H1 (cell line): ENCODE results near the gene FHIT. TPM values are rescaled to one million over a fixed set of nuclear protein-coding genes. Genes with fewer than 3 reads are reported as not detected.

Experiments
- CTCF ChIA-PET: fragments of 300-600 bp; sonication (Branson Sonifier 250); formaldehyde crosslinking; loops from one replicate; lab custom pipeline; 2021; ENCODE audit not compliant: partially characterized antibody; lab: Charles Lee
- POLR2A ChIA-PET: fragments of 300-600 bp; sonication (Branson Sonifier 250); formaldehyde crosslinking; loops from one replicate; lab custom pipeline; 2021; ENCODE audit warnings: inconsistent platforms; ENCODE audit not compliant: partially characterized antibody; lab: Charles Lee
- DNase-seq, 2 experiments: peaks; one replicate each; pipeline versions ENCODE4 v3.0.0 to v3.0.0-alpha.2; 2010 to 2022; ENCODE audit warnings: low spot score in 2 of 2, low read depth in 1 of 2, mixed read lengths in 1 of 2
- FAIRE-seq: peaks from 2 replicates; lab custom pipeline; 2011; peaks lifted over from hg19 to GRCh38; lab: Jason Lieb, UNC
- H2AFZ ChIP-seq: 2 replicates; pipeline ENCODE4 v1.8.1; 2012; ENCODE audit warnings: low read length, inconsistent platforms
- H2AK5ac ChIP-seq: 2 replicates; pipeline ENCODE4 v1.6.1; 2013; ENCODE audit warnings: low read depth, low read length
- H2BK120ac ChIP-seq: replicated peaks from 2 replicates; pipeline ENCODE3; 2013; ENCODE audit warnings: low read depth, low read length, inconsistent platforms
- H2BK12ac ChIP-seq: 2 replicates; pipeline ENCODE4 v1.6.1; 2013; ENCODE audit warnings: low read depth, low read length
- H2BK15ac ChIP-seq: 2 replicates; pipeline ENCODE4 v1.6.1; 2013; ENCODE audit warnings: low read length
- H2BK20ac ChIP-seq: 2 replicates; pipeline ENCODE4 v1.6.1; 2013; ENCODE audit warnings: low read length
- H2BK5ac ChIP-seq: 2 replicates; pipeline ENCODE4 v1.6.1; 2013; ENCODE audit warnings: low read depth, low read length
- H3K14ac ChIP-seq: 2 replicates; pipeline ENCODE4 v1.6.1; 2013; ENCODE audit warnings: inconsistent platforms; ENCODE audit not compliant: insufficient read length
- H3K18ac ChIP-seq: 2 replicates; pipeline ENCODE4 v1.6.1; 2013; ENCODE audit warnings: low read length; ENCODE audit errors: extremely low read depth
- H3K23ac ChIP-seq: 2 replicates; pipeline ENCODE4 v1.6.1; 2013; ENCODE audit warnings: inconsistent platforms; ENCODE audit not compliant: insufficient read length
- H3K23me2 ChIP-seq: 2 replicates; pipeline ENCODE4 v1.6.1; 2013; ENCODE audit warnings: low read depth, low read length
- H3K27ac ChIP-seq: 2 replicates; pipeline ENCODE4 v1.6.1; 2011; ENCODE audit warnings: low read depth, low read length, inconsistent platforms
- H3K27me3 ChIP-seq, 4 experiments: replicated peaks in 1 of 4; 1 replicate in 1 of 4; 2 replicates in 3 of 4; pipeline versions ENCODE4 v1.6.1 to v1.8.1; 2011 to 2013; ENCODE audit warnings: low read length in 3 of 4, mild to moderate bottlenecking in 3 of 4, inconsistent platforms in 2 of 4, mixed read lengths in 2 of 4, moderate library complexity in 1 of 4; ENCODE audit not compliant: control insufficient read depth in 3 of 4, insufficient read depth in 3 of 4; ENCODE audit errors: extremely low read depth in 1 of 4
- H3K36me3 ChIP-seq, 4 experiments: 2 replicates each; pipeline versions ENCODE4 v1.6.1 to v1.8.1; 2011 to 2013; ENCODE audit warnings: mild to moderate bottlenecking in 4 of 4, low read length in 3 of 4, moderate library complexity in 2 of 4, control low read depth in 1 of 4, inconsistent platforms in 1 of 4; ENCODE audit not compliant: insufficient read depth in 4 of 4, control insufficient read depth in 2 of 4
- H3K4ac ChIP-seq: replicated peaks from 2 replicates; pipeline ENCODE3; 2013; ENCODE audit warnings: low read length, low read depth, mixed read lengths, inconsistent platforms; ENCODE audit not compliant: insufficient read length
- H3K4me1 ChIP-seq, 4 experiments: replicated peaks in 1 of 4; 1 replicate in 1 of 4; 2 replicates in 3 of 4; pipeline versions ENCODE4 v1.6.1 to v1.8.1; 2011 to 2013; ENCODE audit warnings: low read length in 3 of 4, inconsistent platforms in 2 of 4, mixed read lengths in 1 of 4; ENCODE audit not compliant: insufficient read depth in 4 of 4, control insufficient read depth in 3 of 4
- H3K4me2 ChIP-seq, 2 experiments: 2 replicates each; pipeline versions ENCODE4 v1.6.1 to v1.8.1; 2011 to 2013; ENCODE audit warnings: low read depth in 2 of 2, low read length in 2 of 2, control low read depth in 1 of 2, inconsistent platforms in 1 of 2, mild to moderate bottlenecking in 1 of 2; ENCODE audit not compliant: insufficient read depth in 1 of 2
- H3K4me3 ChIP-seq, 4 experiments: fragments of 200-600, 300-600 bp in 1 of 4; sonication (generic), shearing (Covaris generic), sonication (Bioruptor Twin) in 1 of 4; 2 replicates each; pipeline versions ENCODE4 v1.5.1 to v1.8.1; 2011 to 2016; ENCODE audit warnings: low read length in 4 of 4, low read depth in 3 of 4, control low read depth in 2 of 4, inconsistent platforms in 2 of 4, mild to moderate bottlenecking in 2 of 4, mixed read lengths in 1 of 4, moderate library complexity in 1 of 4; ENCODE audit not compliant: insufficient read depth in 2 of 4; ENCODE audit errors: extremely low read depth in 1 of 4
- H3K56ac ChIP-seq: replicated peaks from 2 replicates; pipeline ENCODE3; 2013; ENCODE audit warnings: low read depth, mild to moderate bottlenecking, mixed read lengths, low read length, inconsistent platforms; ENCODE audit not compliant: insufficient read length
- H3K79me1 ChIP-seq: 2 replicates; pipeline ENCODE4 v1.6.1; 2013; ENCODE audit warnings: low read depth, low read length, control low read depth
- H3K79me2 ChIP-seq, 2 experiments: 2 replicates each; pipeline versions ENCODE4 v1.6.1 to v1.8.1; 2012 to 2013; ENCODE audit warnings: low read length in 2 of 2, mild to moderate bottlenecking in 2 of 2, inconsistent platforms in 1 of 2; ENCODE audit not compliant: insufficient read depth in 2 of 2, control insufficient read depth in 1 of 2
- H3K9ac ChIP-seq, 4 experiments: replicated peaks in 1 of 4; 1 replicate in 1 of 4; 2 replicates in 3 of 4; pipeline versions ENCODE4 v1.6.1 to v1.8.1; 2011 to 2013; ENCODE audit warnings: low read depth in 3 of 4, low read length in 3 of 4, control low read depth in 2 of 4, mild to moderate bottlenecking in 2 of 4, moderate library complexity in 2 of 4, inconsistent platforms in 1 of 4; ENCODE audit errors: extremely low read depth in 1 of 4
- H3K9me3 ChIP-seq, 2 experiments: 2 replicates each; pipeline versions ENCODE4 v1.6.1 to v1.8.1; 2012 to 2013; ENCODE audit warnings: mild to moderate bottlenecking in 2 of 2, moderate library complexity in 2 of 2, control low read depth in 1 of 2, inconsistent platforms in 1 of 2, low read depth in 1 of 2, low read length in 1 of 2, mixed read lengths in 1 of 2; ENCODE audit not compliant: insufficient read depth in 2 of 2
- H4K20me1 ChIP-seq, 2 experiments: replicated peaks in 1 of 2; 2 replicates each; pipeline versions ENCODE3 to v1.8.1; 2011 to 2013; ENCODE audit warnings: inconsistent platforms in 2 of 2, low read length in 2 of 2, mild to moderate bottlenecking in 1 of 2; ENCODE audit not compliant: insufficient read depth in 2 of 2, control insufficient read depth in 1 of 2
- H4K5ac ChIP-seq: 2 replicates; pipeline ENCODE4 v1.6.1; 2013; ENCODE audit warnings: low read length, low read depth, mixed read lengths, inconsistent platforms; ENCODE audit not compliant: insufficient read length
- H4K8ac ChIP-seq: 2 replicates; pipeline ENCODE4 v1.8.0; 2013; ENCODE audit warnings: mild to moderate bottlenecking, moderate library complexity, low read length, inconsistent platforms; ENCODE audit not compliant: insufficient read depth; ENCODE audit errors: extremely low read depth
- H4K91ac ChIP-seq: replicated peaks from 2 replicates; pipeline ENCODE3; 2013; ENCODE audit warnings: low read length, mixed read lengths, inconsistent platforms; ENCODE audit not compliant: insufficient read length
- BCL11A ChIP-seq, 2 experiments: IDR thresholded peaks; one replicate each; pipeline ENCODE4 v1.6.1; 2011; ENCODE audit warnings: low read depth in 2 of 2, low read length in 2 of 2, mild to moderate bottlenecking in 2 of 2
- BRCA1 ChIP-seq: IDR thresholded peaks from 2 replicates; pipeline ENCODE4 v1.6.1; 2012; ENCODE audit warnings: low read depth, low read length, improper control_type of control experiment
- CBX5 ChIP-seq: fragments of 300-800, 300-1000 bp; sonication (generic); IDR thresholded peaks from 2 replicates; pipeline ENCODE4 v1.7.1; 2016; ENCODE audit warnings: antibody characterized with exemption, low read length, low read depth
- CTBP2 ChIP-seq: IDR thresholded peaks from 2 replicates; pipeline ENCODE4 v1.7.0; 2011; ENCODE audit warnings: borderline replicate concordance, mild to moderate bottlenecking, moderate library complexity, mixed read lengths, low read length; ENCODE audit not compliant: insufficient read depth, insufficient read length
- SIN3A ChIP-seq, 2 experiments: IDR thresholded peaks in 1 of 2; conservative IDR thresholded peaks in 1 of 2; 2 replicates each; pipeline ENCODE4 v1.6.1; 2011 to 2012; ENCODE audit warnings: low read length in 2 of 2, improper control_type of control experiment in 1 of 2, low read depth in 1 of 2, mild to moderate bottlenecking in 1 of 2
- SIRT6 ChIP-seq: IDR thresholded peaks from one replicate; pipeline ENCODE4 v1.7.1; 2012; ENCODE audit warnings: low read length, inconsistent platforms
- SP2 ChIP-seq: IDR thresholded peaks from 2 replicates; pipeline ENCODE4 v1.6.1; 2012; ENCODE audit warnings: mild to moderate bottlenecking, low read length, inconsistent platforms
- SP4 ChIP-seq: IDR thresholded peaks from 2 replicates; pipeline ENCODE4 v1.6.1; 2012; ENCODE audit warnings: low read length, inconsistent platforms
- TBP ChIP-seq: IDR thresholded peaks from 2 replicates; pipeline ENCODE4 v1.6.1; 2011; ENCODE audit warnings: low read depth, low read length, improper control_type of control experiment
- TCF12 ChIP-seq: IDR thresholded peaks from 2 replicates; pipeline ENCODE4 v1.6.1; 2011; ENCODE audit warnings: low read depth, mild to moderate bottlenecking, low read length
- WGBS, 2 experiments: shearing (Covaris generic) in 1 of 2; methylation state at CpG; one replicate each; pipeline versions ENCODE4 v1.1.6 to v1.1.7; 2013 to 2015; ENCODE audit warnings: low lambda C conversion rate in 2 of 2, mixed read lengths in 2 of 2, inconsistent platforms in 1 of 2, low coverage in 1 of 2, missing lambda C conversion rate in 1 of 2; ENCODE audit not compliant: insufficient replicate concordance in 2 of 2, insufficient coverage in 1 of 2, insufficient read length in 1 of 2; ENCODE audit errors: extremely low coverage in 1 of 2, missing lambda C conversion rate in 1 of 2; 5-methylcytosine and 5-hydroxymethylcytosine counted together
- polyA plus RNA-seq, 7 experiments: library from polyadenylated mRNA; depleted of rRNA in 3 of 7; stranded (reverse) in 5 of 7; unstranded in 2 of 7; fragments of >200 nt in 5 of 7; fragments of 200-250 nt in 2 of 7; gene quantifications; 1 replicate in 5 of 7; 2 replicates in 1 of 7; 4 replicates in 1 of 7; pipeline versions ENCODE4 v1.2.1 to v1.2.3, GENCODE V29; 2011 to 2013; ENCODE audit warnings: missing spikeins in 2 of 7, mixed read lengths in 2 of 7
- total RNA-seq: library from RNA; stranded (reverse); fragmentation: NEBNext Ultra II Directional; extraction: Animal tissue kit (Norgen Biotek cat#: 25700); gene quantifications from 2 replicates; pipeline ENCODE4 v1.2.1, GENCODE V29; 2021
- TF ChIP-seq, protein P1 (sequence below): IDR thresholded peaks from 2 replicates; pipeline ENCODE4 v1.6.1; 2011; ENCODE audit warnings: low read length, improper control_type of control experiment

The FHIT gene
- total and polyA plus RNA-seq, 2 of the 8 experiments (the other 6 are each of a cell fraction or from before 2014, with no cell fraction given), result 1.2 to 3.2 TPM

DNA sequence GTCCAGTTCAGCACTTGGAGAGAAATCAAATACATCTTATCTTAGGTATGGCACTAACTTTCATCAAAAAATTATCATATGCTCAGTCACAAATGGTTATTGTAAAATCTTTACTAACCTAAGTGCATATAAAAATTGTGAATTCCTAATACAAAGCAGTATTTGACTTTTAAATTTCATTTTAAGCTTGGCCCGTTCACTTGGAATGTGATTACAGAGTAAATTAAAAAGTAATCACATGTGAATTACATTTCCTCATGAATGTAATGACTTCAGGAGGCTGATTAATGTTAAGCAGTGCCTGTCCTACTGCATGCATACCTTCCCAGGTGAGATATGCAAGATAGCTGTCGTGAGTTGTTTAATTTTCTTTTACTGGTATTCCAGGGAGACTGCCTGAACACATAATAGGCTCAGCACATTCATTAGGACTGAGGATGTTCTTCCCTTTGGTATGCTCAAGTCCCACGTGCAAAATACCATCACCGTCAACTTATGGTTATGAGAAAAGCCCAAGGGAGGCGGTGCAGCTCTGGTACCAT is 1053.0 kb downstream of the FHIT start:
- Histone ChIP-seq H2BK15ac (peak overlapping the region; percentile 13; the same call in 1 of the 2 replicates), H3K14ac (no peak overlapping the region), H2BK12ac (peak overlapping the region; percentile 28; the same call in 1 of the 2 replicates), H3K27ac (no peak overlapping the region), H3K36me3 (no peaks in the 10 kb centered on the region), H3K79me2 (no peaks in the 10 kb centered on the region), H4K20me1 (no peaks in the 10 kb centered on the region), H3K4ac (no peak overlapping the region), H3K4me1 (no peaks in the 10 kb centered on the region), H3K9me3 (no peaks in the 10 kb centered on the region), H4K8ac (no peak overlapping the region), H3K4me3 (no peak overlapping the region), H2AFZ (no peak overlapping the region), H3K79me1 (no peaks in the 10 kb centered on the region), H2BK20ac (no peak overlapping the region), H3K23ac (no peak overlapping the region), H3K9ac (no peak overlapping the region), H3K56ac (no peak overlapping the region), H2BK5ac (no peak overlapping the region), H3K18ac (no peak overlapping the region), H3K4me2 (no peak overlapping the region), H2AK5ac (no peak overlapping the region), H4K91ac (no peak overlapping the region), H3K27me3 (no peaks in the 10 kb centered on the region), H2BK120ac (no peak overlapping the region), H4K5ac (no peak overlapping the region)
- POLR2A ChIA-PET, result no interaction called here
- 97% methylated on average over 5 of the region's 5 CpGs; no CpG with 5 or more reads in 1 of the 2 experiments for WGBS, 2 experiments
- DNase-seq (no peak), FAIRE-seq (no peak)
- CTCF ChIA-PET, result no interaction called here
- no peak for TF ChIP-seq TBP
- TF ChIP-seq SIRT6, result no peak
- TF ChIP-seq BRCA1, result no peak
- no peak for TF ChIP-seq CTBP2
- TF ChIP-seq CBX5, result no peak
- TF ChIP-seq TCF12, result no peak
- no peak for TF ChIP-seq SP2
- no peak for TF ChIP-seq SP4
- TF ChIP-seq SIN3A (conservative IDR thresholded peaks at IDR 0.05 in 1 of 2, IDR thresholded peaks at IDR 0.05 in 1 of 2; ENCODE audit: low read depth in 1 of 2, low read length in 2 of 2), result no peak
- TF ChIP-seq, protein P1, sequence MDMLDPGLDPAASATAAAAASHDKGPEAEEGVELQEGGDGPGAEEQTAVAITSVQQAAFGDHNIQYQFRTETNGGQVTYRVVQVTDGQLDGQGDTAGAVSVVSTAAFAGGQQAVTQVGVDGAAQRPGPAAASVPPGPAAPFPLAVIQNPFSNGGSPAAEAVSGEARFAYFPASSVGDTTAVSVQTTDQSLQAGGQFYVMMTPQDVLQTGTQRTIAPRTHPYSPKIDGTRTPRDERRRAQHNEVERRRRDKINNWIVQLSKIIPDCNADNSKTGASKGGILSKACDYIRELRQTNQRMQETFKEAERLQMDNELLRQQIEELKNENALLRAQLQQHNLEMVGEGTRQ, result no peak
- TF ChIP-seq BCL11A (IDR thresholded peaks at IDR 0.05; ENCODE audit: low read depth in 2 of 2, low read length in 2 of 2), result no peak
- TF ChIP-seq, all 59 proteins: peak for 0
- H3K23me2 ChIP-seq, result no peaks in the 10 kb centered on the region
